GM19395 (cell line): Measurements from ENCODE around the gene GALNT18.
A peak's percentile ranks its signal among the peaks of the same experiment; 100 is the strongest.

Source experiments
- ATAC-seq: cut with Tn5 transposase; IDR thresholded peaks from one replicate; pipeline ENCODE4 v1.9.1; 2021; ENCODE audit warnings: mild to moderate bottlenecking, moderate library complexity; ENCODE audit not compliant: unreplicated experiment

GALNT18 gene

GRCh38 chr11:11624926-11625325 lies 3.1 kb upstream of the GALNT18 start:
- ATAC-seq: no peak

GRCh38 chr11:11624204-11624603 lies 2.4 kb upstream of the GALNT18 start:
- ATAC-seq: no peak

GRCh38 chr11:11622772-11623171 lies 967 bp upstream of the GALNT18 start:
- no peak for ATAC-seq

- no peak for ATAC-seq
These were observed 518 bp upstream of the GALNT18 start for GRCh38 chr11:11622340-11622706.

GRCh38 chr11:11620921-11621572 lies 758 bp downstream of the GALNT18 start:
- ATAC-seq: peak; percentile 36

- no peak for ATAC-seq
These were observed 1.5 kb downstream of the GALNT18 start for GRCh38 chr11:11620173-11620920.

- no peak for ATAC-seq
These were observed 2.8 kb downstream of the GALNT18 start for GRCh38 chr11:11618973-11619435.

GRCh38 chr11:11615086-11615485 lies 6.7 kb downstream of the GALNT18 start:
- no peak for ATAC-seq

GRCh38 chr11:11612439-11612838 lies 9.4 kb downstream of the GALNT18 start:
- ATAC-seq: no peak

- ATAC-seq: no peak
These were observed 10.4 kb downstream of the GALNT18 start for GRCh38 chr11:11611381-11611780.

- no peak for ATAC-seq
These were observed 13.0 kb downstream of the GALNT18 start for GRCh38 chr11:11608783-11609232.

GRCh38 chr11:11607772-11608171 lies 14.0 kb downstream of the GALNT18 start:
- no peak for ATAC-seq

GRCh38 chr11:11605821-11606450 lies 15.9 kb downstream of the GALNT18 start:
- no peak for ATAC-seq

- ATAC-seq: no peak
These were observed 16.6 kb downstream of the GALNT18 start for GRCh38 chr11:11605181-11605580.

- no peak for ATAC-seq
These were observed 17.3 kb downstream of the GALNT18 start for GRCh38 chr11:11604370-11604990.

GRCh38 chr11:11602011-11602410 lies 19.8 kb downstream of the GALNT18 start:
- ATAC-seq: no peak

- ATAC-seq: no peak
These were observed 21.5 kb downstream of the GALNT18 start for GRCh38 chr11:11600288-11600687.

GRCh38 chr11:11598243-11598642 lies 23.6 kb downstream of the GALNT18 start:
- ATAC-seq: no peak

- no peak for ATAC-seq
These were observed 27.6 kb downstream of the GALNT18 start for GRCh38 chr11:11594162-11594561.

GRCh38 chr11:11592146-11592684 lies 29.6 kb downstream of the GALNT18 start:
- ATAC-seq: no peak

- ATAC-seq: no peak
These were observed 32.4 kb downstream of the GALNT18 start for GRCh38 chr11:11589437-11589836.
